ENCODE measurements around the gene FGF19.

Gene FGF19

DNA sequence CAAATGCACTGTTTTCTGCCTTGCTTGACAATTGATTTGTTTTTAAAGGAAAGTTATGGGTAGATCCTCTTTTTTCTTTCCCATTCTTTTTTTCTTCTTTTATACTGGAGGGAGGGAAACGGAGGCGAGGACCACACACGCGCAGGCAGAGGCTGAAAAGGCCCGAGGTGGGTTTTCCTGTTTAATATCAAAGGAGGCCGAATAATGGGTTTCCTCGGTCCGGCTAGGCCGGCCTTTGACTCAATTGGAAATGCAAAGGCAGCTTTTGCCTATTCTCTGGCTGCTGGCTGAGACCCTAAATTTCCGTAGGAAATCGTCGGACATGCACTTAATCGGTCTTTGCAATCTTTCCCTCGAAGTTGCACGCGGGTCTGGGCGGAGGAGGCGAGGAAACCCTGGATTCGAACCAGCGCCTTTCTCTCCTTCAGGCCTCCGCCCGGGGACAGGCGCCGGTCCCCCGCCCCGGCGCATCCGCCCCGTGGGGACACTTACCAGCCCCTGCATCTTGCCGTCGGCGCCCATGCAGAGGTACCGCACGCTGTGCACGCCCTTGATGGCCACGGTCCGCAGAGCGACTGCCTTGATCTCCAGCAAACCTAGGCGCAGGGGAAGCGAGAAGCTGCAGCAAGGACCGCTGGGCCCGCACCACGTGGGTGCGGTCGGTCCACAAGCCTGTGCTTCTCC lies 911 bp downstream of the FGF19 start:
- in situ Hi-C loops (cut with HindIII; ENCODE audit: low pct_ligation_motif_present, low sequenced_read_pairs) = no loop called here
- TF ChIP-seq, protein P1, sequence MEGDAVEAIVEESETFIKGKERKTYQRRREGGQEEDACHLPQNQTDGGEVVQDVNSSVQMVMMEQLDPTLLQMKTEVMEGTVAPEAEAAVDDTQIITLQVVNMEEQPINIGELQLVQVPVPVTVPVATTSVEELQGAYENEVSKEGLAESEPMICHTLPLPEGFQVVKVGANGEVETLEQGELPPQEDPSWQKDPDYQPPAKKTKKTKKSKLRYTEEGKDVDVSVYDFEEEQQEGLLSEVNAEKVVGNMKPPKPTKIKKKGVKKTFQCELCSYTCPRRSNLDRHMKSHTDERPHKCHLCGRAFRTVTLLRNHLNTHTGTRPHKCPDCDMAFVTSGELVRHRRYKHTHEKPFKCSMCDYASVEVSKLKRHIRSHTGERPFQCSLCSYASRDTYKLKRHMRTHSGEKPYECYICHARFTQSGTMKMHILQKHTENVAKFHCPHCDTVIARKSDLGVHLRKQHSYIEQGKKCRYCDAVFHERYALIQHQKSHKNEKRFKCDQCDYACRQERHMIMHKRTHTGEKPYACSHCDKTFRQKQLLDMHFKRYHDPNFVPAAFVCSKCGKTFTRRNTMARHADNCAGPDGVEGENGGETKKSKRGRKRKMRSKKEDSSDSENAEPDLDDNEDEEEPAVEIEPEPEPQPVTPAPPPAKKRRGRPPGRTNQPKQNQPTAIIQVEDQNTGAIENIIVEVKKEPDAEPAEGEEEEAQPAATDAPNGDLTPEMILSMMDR (IDR thresholded peaks at IDR 0.05; ENCODE audit: low read depth, low read length, missing control alignments) = no peak
- H3K36me3 ChIP-seq (replicated peaks) = no peaks in the 10 kb centered on the region

DNA sequence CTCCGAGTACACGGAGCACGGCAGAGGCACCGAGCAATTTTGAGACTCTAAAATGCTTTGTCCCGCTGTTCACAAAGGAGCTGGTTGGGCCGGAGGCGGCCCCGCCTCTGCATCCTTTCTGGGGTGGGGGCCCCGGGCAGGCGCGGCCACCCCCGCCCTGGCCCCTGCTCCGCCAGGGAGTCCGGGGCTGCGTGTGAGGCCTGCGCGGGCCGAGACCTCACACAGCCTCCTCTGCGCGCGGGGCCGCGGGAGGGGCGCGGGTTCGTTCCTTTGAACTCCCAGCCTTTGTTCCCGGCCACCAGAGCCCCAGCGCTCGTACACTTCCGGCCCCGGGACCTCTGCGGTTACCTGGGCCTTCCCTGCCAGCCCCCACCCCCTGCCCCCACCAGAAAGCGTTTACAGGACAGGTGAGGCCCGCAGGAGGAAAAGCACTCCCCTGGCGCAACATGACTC lies 1.6 kb downstream of the FGF19 start:
- no peak overlapping the region for H3K27ac ChIP-seq
- in situ Hi-C loops (cut with HindIII; ENCODE audit: low pct_ligation_motif_present, low sequenced_read_pairs) = no loop called here
- H3K4me3 ChIP-seq (ENCODE audit: low read depth, low read length) = no peak overlapping the region
- DNase-seq = no peak
- TF ChIP-seq, protein P1 (IDR thresholded peaks at IDR 0.05; ENCODE audit: low read depth, low read length, missing control alignments) = no peak
- no peaks in the 10 kb centered on the region for H3K36me3 ChIP-seq (replicated peaks)
- H3K27me3 ChIP-seq (replicated peaks) = peaks cover 49% of the 10 kb centered on the region

More for the DNA sequence above, 911 bp downstream of the FGF19 start:
- no peak overlapping the region for H3K27ac ChIP-seq
- H3K4me3 ChIP-seq (ENCODE audit: low read depth, low read length) = no peak overlapping the region
- DNase-seq = no peak
- H3K27me3 ChIP-seq (replicated peaks) = peaks cover 52% of the 10 kb centered on the region

DNA sequence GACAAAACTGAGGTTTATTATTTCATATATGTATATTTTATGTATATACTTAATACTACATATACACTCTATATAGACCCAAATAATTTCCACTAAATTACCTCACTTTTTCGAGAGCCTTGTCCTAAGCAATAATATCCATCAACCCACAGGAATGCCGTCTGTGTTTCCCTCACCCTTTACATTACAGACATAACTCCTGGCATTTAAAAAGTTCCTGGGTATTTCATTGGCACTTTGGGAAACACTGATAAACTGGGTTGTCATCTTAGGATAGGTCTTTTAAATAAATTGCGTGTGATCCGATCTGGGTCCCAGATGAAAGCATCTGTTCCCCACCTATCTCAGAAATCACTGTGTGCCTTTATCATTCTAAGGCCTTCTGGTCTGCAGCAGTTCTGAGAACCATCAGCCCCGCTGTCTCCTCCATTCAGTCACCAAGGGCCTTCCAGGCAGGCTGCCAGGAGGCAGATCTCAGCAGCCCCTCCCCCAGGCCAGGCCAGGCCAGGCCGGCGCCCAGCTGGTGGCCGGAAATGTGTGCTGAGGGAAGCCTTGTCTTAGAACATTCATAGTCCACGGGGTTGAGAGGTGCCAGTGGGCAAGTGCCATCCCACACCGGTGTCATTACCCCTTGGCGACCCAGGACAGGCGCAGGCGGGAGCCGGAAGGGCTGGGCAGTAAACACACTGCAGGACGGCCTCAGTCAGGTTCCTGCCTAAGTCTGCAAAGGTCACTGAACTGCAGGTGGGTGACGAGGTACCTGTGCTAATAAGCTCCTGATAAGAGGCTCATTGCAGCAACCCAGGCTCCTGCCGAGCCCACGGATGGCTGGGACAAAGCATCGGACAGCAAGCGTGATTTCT lies 3.3 kb downstream of the FGF19 start:
- Histone ChIP-seq H3K4me3 (ENCODE audit: low read depth, low read length) (no peak overlapping the region), H3K36me3 (replicated peaks) (no peaks in the 10 kb centered on the region), H3K27me3 (replicated peaks) (peaks cover 37% of the 10 kb centered on the region), H3K27ac (no peak overlapping the region)
- TF ChIP-seq, protein P1 (IDR thresholded peaks at IDR 0.05; ENCODE audit: low read depth, low read length, missing control alignments) = no peak
- in situ Hi-C loops (cut with HindIII; ENCODE audit: low pct_ligation_motif_present, low sequenced_read_pairs) = no loop called here
- peak; percentile 56 for DNase-seq

- TF ChIP-seq, protein P1 (IDR thresholded peaks at IDR 0.05; ENCODE audit: low read depth, low read length, missing control alignments) = no peak
- in situ Hi-C loops (cut with HindIII; ENCODE audit: low pct_ligation_motif_present, low sequenced_read_pairs) = no loop called here
- DNase-seq = no peak
- Histone ChIP-seq H3K4me3 (ENCODE audit: low read depth, low read length) (no peak overlapping the region), H3K27ac (no peak overlapping the region), H3K27me3 (replicated peaks) (peaks cover 28% of the 10 kb centered on the region), H3K36me3 (replicated peaks) (no peaks in the 10 kb centered on the region)
Measured at GRCh38 chr11:69699213-69699612, 4.6 kb downstream of the FGF19 start.

DNA sequence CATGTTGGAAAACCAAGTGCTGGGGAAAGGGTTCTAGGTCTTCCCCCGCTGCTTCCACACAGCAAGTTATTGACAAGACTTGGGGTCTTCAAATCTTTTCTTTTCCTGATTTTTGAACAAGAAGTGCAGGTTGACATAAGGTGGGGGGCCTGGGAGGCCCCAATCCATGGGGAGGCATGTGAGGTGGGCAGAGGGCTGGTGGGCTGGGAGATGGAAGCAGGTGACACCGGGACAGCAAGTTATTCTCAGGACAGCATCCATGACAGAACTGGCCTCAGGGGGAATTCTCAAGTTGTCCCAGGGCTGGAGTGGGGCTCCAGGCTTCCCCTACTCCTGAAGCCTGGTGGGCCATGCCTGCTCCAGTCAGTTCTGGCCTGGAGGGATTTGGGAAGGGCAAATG lies 5.5 kb downstream of the FGF19 start:
- TF ChIP-seq, protein P1 (IDR thresholded peaks at IDR 0.05; ENCODE audit: low read depth, low read length, missing control alignments) = no peak
- DNase-seq = no peak
- Histone ChIP-seq H3K36me3 (replicated peaks) (no peaks in the 10 kb centered on the region), H3K27ac (no peak overlapping the region), H3K4me3 (ENCODE audit: low read depth, low read length) (no peak overlapping the region), H3K27me3 (replicated peaks) (peaks cover 24% of the 10 kb centered on the region)
- in situ Hi-C loops (cut with HindIII; ENCODE audit: low pct_ligation_motif_present, low sequenced_read_pairs) = no loop called here

All from brain microvascular endothelial cell (primary cell).